Measurements from ENCODE around the gene CYP1B1.

CYP1B1 gene

DNA sequence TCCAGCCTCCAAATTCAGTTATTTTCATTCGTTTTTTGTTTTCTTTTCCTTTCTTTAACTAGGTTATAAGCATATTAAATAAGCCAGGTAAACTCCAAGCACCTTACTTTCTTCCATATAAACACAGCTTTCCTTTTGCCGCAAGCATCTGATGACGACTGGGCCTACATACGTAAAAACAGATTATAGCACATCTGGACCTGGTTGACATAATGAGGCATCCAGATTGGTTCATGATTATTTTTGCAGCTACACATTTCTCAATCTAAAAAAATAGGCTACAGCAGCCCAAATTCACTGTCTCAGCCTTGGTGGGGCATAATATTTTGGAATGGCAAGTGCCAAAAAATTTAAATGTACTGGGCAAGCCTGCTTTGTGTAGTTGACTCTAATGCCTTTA, 7.7 kb downstream of the CYP1B1 start:
- Histone ChIP-seq H3K27ac (no peak overlapping the region), H3K27me3 (ENCODE audit: control insufficient read depth, insufficient read depth, low read length) (no peaks in the 10 kb centered on the region), H3K36me3 (ENCODE audit: control insufficient read depth, insufficient read depth, low read length) (no peaks in the 10 kb centered on the region), H3K9ac (no peak overlapping the region), H3K4me3 (ENCODE audit: low read depth, low read length) (no peak overlapping the region), H3K79me2 (no peaks in the 10 kb centered on the region), H3K4me1 (no peaks in the 10 kb centered on the region), H3K9me3 (ENCODE audit: control insufficient read depth, low read length) (no peaks in the 10 kb centered on the region), H3K4me2 (ENCODE audit: low read length) (no peak overlapping the region), H2AFZ (no peak overlapping the region)
- TF ChIP-seq, protein P1, sequence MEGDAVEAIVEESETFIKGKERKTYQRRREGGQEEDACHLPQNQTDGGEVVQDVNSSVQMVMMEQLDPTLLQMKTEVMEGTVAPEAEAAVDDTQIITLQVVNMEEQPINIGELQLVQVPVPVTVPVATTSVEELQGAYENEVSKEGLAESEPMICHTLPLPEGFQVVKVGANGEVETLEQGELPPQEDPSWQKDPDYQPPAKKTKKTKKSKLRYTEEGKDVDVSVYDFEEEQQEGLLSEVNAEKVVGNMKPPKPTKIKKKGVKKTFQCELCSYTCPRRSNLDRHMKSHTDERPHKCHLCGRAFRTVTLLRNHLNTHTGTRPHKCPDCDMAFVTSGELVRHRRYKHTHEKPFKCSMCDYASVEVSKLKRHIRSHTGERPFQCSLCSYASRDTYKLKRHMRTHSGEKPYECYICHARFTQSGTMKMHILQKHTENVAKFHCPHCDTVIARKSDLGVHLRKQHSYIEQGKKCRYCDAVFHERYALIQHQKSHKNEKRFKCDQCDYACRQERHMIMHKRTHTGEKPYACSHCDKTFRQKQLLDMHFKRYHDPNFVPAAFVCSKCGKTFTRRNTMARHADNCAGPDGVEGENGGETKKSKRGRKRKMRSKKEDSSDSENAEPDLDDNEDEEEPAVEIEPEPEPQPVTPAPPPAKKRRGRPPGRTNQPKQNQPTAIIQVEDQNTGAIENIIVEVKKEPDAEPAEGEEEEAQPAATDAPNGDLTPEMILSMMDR (IDR thresholded peaks at IDR 0.05) = no peak

DNA sequence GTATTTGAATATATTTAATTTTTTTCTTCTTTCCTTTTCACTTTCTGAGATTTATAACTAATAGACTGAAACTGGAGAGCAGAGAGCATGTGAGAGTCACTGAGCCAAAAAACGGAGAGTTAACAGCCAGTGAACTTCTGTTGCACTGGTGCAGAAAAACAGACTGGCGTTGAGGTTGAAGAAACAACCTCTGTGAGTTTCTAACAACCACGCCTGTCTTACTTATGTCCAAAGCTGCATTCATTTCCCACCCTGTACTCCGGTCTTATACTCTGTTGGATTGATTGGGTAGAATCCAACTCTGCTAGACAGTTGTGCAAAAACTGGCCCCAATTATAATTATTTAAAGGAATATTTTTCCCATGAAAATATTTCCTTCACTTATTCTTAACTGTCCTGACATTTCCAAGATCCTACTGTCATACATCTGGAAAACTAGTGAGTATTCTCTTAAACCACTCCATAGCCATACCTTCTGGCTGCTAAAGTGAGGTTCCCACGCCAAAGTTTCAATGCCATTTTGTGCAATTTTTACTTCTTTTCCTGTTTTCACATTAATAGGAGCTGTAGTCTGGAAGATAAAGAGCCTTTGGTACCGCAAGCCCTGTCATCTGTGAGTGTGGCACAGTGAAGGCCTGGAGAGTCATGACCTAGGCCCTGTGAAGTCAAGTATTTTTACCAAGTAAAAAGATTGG, 9.4 kb downstream of the CYP1B1 start:
- H3K4me3 ChIP-seq (ENCODE audit: low read depth, low read length) = no peak overlapping the region
- H3K36me3 ChIP-seq (ENCODE audit: control insufficient read depth, insufficient read depth, low read length) = no peaks in the 10 kb centered on the region
- no peaks in the 10 kb centered on the region for H3K27me3 ChIP-seq (ENCODE audit: control insufficient read depth, insufficient read depth, low read length)
- H2AFZ ChIP-seq = no peak overlapping the region
- H3K79me2 ChIP-seq = no peaks in the 10 kb centered on the region
- no peak overlapping the region for H3K4me2 ChIP-seq (ENCODE audit: low read length)
- TF ChIP-seq, protein P1 (IDR thresholded peaks at IDR 0.05) = no peak
- no peak overlapping the region for H3K27ac ChIP-seq
- no peak overlapping the region for H3K9ac ChIP-seq
- no peaks in the 10 kb centered on the region for H3K9me3 ChIP-seq (ENCODE audit: control insufficient read depth, low read length)
- H3K4me1 ChIP-seq = no peaks in the 10 kb centered on the region

DNA sequence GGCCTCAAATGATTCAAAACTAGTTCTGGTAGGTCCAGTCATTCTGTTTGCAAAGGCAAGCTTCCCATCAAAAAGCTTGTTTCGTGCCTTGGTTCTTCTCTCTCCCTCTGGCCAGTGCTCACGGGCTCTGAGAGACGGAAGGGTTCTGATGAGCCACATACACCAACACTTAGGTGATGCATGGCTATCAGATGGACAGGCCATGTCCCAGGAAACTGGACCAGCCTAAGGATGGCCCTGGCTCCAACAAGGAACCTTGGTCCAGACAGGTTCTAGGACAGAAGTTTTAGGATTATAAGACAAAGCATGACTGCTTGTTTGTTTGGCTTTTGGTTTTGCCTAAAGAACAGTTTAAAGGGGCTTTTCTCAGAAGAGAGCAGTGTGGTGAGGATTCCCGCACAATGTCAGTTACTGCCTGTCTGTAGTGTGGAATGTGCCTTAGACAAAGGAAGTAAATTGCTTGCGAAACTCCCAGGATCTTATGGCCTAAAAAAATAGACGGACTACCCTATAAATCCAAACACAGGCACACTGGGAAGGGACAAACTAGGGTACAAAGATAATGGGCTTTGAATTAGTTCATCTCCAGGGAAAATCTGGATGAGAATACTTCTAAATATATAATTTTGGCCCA, 10.3 kb downstream of the CYP1B1 start:
- H3K9ac ChIP-seq = no peak overlapping the region
- H3K27ac ChIP-seq = no peak overlapping the region
- no peaks in the 10 kb centered on the region for H3K9me3 ChIP-seq (ENCODE audit: control insufficient read depth, low read length)
- no peaks in the 10 kb centered on the region for H3K4me1 ChIP-seq
- no peak overlapping the region for H3K4me2 ChIP-seq (ENCODE audit: low read length)
- no peaks in the 10 kb centered on the region for H3K79me2 ChIP-seq
- H3K4me3 ChIP-seq (ENCODE audit: low read depth, low read length) = no peak overlapping the region
- TF ChIP-seq, protein P1 (IDR thresholded peaks at IDR 0.05) = no peak
- no peaks in the 10 kb centered on the region for H3K27me3 ChIP-seq (ENCODE audit: control insufficient read depth, insufficient read depth, low read length)
- H2AFZ ChIP-seq = no peak overlapping the region
- no peaks in the 10 kb centered on the region for H3K36me3 ChIP-seq (ENCODE audit: control insufficient read depth, insufficient read depth, low read length)

DNA sequence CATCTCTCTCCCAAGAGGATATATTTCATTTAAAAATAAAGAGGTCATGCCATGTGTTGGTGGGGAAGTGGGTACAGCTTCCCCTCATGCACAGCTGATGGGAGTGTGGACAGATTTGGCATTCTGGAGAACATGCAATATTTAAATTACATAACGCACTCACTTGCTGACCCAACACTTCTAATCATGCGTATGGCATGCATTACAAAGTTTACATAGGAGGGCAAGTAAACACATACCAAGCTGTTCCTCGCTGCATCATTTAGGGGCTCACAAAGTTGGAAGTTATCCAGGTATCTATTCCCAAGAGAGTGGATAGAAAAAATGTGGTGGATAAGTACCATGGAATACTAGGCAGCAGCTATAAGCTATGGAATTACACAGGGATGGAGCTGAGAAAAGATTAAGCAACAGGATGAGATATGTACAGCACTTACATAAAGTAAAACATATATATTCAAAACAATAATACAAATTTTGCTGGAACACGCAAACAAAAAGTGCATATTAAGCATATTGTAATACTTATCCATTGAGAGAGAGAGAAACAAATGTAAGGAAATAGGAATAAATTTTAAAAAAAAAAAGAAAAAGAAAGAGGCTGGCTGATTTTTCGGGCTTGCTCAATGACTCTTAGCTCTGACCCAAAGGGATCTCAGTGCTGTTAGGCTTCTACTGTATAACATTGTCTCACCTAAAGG, 11.0 kb downstream of the CYP1B1 start:
- H3K9me3 ChIP-seq (ENCODE audit: control insufficient read depth, low read length) = no peaks in the 10 kb centered on the region

More for the DNA sequence above, 11.0 kb downstream of the CYP1B1 start:
- Histone ChIP-seq H3K79me2 (no peaks in the 10 kb centered on the region), H3K27ac (no peak overlapping the region), H3K4me3 (ENCODE audit: low read depth, low read length) (no peak overlapping the region), H3K9ac (no peak overlapping the region), H2AFZ (no peak overlapping the region), H3K27me3 (ENCODE audit: control insufficient read depth, insufficient read depth, low read length) (no peaks in the 10 kb centered on the region), H3K4me2 (ENCODE audit: low read length) (no peak overlapping the region), H3K4me1 (no peaks in the 10 kb centered on the region), H3K36me3 (ENCODE audit: control insufficient read depth, insufficient read depth, low read length) (no peaks in the 10 kb centered on the region)
- TF ChIP-seq, protein P1 (IDR thresholded peaks at IDR 0.05) = no peak

Measured in parathyroid adenoma (tissue), 2 donors.